Coronary artery (tissue), 2 donors: ENCODE results near the gene CARHSP1.

ENCODE experiments used
- DNase-seq: peaks from one replicate; pipeline ENCODE4 v3.0.0-alpha.2; 2017; ENCODE audit warnings: low spot score
- H3K27ac ChIP-seq, 2 donors: fragments of 200-600 bp; sonication (generic); one replicate each; pipeline ENCODE4 v1.5.1; 2016 to 2019
- H3K4me3 ChIP-seq: fragments of 200-600 bp; sonication (generic); 2 replicates; pipeline ENCODE4 v1.5.1; 2016; ENCODE audit warnings: mild to moderate bottlenecking, moderate library complexity
- TF ChIP-seq, protein P1 (sequence below): fragments of 200-600 bp; sonication (generic); IDR thresholded peaks from one replicate; pipeline ENCODE4 v1.5.1; 2019; ENCODE audit warnings: antibody characterized with exemption

The CARHSP1 gene

DNA sequence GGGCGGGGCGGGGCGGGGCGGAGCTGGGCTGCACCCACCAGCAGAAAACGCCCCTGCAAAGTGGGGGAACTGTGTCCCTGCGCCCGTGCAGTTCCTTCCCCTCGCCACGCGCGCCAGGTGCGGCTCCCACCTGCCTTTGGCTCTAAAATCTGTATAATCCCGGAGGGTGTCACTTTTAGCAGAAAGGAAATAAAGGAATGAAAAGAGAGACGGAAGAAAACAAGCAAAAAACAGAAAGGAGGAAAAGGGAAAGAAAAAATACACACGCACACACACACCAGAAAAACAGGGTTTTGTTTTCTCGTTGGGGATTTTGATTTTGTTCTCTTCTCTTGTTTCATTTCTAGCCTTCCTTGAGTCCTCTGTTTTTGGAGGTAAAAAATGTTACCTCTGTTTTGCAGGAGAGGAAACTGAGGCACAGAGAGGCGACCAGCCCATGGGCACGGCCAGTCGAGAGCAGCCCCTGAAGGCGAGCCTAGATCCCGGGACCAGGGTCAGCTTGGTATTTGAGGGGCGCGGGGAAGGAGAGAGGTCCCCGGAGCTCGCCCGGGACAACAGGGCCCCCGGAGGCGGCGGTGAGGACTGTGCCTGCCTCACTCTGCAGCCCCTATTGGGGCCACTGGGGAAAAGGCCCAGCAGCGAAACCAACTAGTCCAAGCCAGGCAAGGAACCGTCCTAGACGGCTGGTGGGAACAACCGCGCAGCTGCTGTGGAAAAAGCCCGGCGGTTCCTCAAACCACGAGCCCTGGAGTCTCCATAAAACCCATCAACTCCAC is 594 bp upstream of the CARHSP1 start:
- no peak for DNase-seq
- Histone ChIP-seq H3K27ac (peak overlapping the region; percentile 68 to 92), H3K4me3 (peak overlapping the region; percentile 81)
- TF ChIP-seq, protein P1, sequence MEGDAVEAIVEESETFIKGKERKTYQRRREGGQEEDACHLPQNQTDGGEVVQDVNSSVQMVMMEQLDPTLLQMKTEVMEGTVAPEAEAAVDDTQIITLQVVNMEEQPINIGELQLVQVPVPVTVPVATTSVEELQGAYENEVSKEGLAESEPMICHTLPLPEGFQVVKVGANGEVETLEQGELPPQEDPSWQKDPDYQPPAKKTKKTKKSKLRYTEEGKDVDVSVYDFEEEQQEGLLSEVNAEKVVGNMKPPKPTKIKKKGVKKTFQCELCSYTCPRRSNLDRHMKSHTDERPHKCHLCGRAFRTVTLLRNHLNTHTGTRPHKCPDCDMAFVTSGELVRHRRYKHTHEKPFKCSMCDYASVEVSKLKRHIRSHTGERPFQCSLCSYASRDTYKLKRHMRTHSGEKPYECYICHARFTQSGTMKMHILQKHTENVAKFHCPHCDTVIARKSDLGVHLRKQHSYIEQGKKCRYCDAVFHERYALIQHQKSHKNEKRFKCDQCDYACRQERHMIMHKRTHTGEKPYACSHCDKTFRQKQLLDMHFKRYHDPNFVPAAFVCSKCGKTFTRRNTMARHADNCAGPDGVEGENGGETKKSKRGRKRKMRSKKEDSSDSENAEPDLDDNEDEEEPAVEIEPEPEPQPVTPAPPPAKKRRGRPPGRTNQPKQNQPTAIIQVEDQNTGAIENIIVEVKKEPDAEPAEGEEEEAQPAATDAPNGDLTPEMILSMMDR: no peak

DNA sequence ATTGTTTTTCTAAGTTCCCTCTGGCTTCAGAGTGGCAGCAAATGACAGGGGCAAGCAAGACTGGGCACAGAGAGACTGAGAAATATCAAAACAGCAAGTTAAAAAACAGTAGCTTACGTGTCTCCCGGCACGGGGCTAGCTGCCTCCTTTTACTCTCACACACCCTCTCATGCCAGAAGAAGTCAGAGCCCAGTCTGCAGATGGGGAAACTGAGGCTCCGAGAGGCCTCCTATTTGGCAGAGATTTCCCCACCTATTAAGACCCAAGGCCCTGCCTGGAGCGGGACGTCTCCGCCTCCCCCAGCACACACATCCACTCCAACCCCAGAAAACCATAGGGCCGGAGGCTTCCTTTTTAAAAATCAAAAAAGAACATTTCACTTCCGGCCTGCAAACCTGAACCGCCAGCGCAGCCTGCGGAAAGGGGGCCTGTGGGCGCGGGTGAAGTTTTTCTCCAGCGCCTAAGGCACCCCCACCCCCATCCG is 832 bp downstream of the CARHSP1 start:
- Histone ChIP-seq H3K4me3 (peak overlapping the region; percentile 81), H3K27ac (peak overlapping the region; percentile 68 to 92)
- TF ChIP-seq, protein P1: no peak
- no peak for DNase-seq

DNA sequence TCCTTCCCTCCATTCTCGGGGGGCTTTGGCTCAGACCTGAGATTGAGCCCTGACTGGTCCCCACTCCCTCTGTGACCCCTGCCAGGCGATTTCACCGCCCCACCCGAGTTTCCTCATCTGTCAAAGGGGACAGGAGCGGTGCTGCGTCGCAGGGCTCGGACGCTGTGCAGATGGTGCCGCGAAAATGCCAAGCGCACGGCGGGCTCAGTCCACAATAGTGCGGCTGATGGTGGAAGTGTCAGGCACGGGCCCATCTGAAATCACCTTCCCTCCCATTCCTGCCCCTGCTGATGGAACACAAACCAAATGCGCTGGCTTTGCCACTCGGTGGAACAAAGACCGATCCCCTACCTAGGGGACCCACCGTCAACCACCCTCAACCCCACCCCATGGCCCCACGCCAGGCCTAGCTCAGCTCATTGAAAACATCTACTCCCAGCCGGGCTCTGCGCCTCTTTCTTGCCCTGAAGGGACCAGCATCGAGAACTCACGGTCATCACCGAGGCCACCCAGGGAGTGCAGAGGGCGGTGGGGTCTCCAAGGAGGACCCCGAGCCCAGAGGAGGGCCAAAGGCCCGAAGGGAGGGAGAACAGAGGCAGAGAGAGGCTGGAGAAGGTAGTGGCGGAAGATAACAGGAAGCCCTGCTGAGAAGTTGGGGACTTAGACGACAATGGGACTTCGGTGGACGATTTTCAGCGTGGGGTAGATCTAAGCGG is 1.4 kb downstream of the CARHSP1 start:
- TF ChIP-seq, protein P1: no peak
- peak overlapping the region; percentile 81 for H3K4me3 ChIP-seq
- no peak for DNase-seq
- H3K27ac ChIP-seq: peak overlapping the region; percentile 68 to 92

DNA sequence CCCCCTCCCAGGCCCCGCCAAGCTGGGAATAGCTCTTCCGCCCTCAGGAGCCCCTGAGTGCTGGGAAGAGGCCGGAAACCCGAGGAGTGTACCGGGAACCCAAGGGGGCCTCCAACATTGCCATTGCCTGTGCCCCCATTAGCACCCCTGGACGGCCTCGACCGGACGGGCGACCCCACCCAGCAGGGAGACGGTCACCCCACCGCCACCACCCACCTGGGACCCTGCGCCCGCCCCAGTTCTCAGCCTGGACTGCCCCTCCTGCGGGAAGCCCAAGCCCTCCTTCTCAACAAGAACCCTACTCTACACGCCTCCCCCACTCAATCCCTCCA is 2.0 kb downstream of the CARHSP1 start:
- Histone ChIP-seq H3K27ac (peak overlapping the region; percentile 68 to 92), H3K4me3 (peak overlapping the region; percentile 81)
- TF ChIP-seq, protein P1: no peak
- DNase-seq: no peak

DNA sequence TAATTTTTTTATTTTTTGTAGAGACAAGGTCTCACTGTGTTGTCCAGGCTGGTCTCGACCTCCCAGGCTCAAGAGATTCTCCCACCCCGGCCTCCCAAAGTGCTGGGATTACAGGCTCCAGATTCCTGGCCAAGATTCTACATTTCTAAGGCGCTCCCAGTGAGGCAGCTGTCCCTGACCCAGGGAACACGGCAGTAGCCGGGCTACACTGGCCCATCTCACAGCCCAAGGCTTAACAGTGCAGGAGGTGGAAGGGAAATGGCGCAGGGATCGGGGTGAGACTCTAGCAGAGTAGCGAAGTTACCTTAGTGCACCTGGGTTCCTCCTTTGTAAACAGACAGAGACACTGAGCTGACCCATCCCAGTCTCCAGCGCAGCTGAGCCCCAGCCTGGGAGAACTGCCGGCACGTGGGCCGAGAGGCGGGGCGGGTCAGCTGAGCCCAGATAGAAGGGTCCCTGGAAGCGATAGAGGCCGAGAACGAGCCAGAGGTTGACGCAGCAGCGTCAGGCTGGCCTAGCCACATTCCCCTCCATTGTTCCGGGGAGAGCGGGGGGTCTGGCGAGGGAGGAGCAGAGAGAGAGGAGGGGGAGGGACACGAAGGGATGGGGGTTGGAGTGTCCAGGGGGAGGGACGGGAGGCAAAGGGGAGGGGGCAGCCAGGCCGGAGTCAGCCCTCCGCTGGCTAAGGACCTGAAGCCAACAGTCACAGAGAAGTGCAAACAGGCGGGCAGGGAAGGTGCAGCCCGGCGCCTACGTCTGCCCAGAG is 2.5 kb downstream of the CARHSP1 start:
- TF ChIP-seq, protein P1: no peak
- no peak for DNase-seq
- Histone ChIP-seq H3K27ac (peak overlapping the region; percentile 68 to 92), H3K4me3 (peak overlapping the region; percentile 81)

DNA sequence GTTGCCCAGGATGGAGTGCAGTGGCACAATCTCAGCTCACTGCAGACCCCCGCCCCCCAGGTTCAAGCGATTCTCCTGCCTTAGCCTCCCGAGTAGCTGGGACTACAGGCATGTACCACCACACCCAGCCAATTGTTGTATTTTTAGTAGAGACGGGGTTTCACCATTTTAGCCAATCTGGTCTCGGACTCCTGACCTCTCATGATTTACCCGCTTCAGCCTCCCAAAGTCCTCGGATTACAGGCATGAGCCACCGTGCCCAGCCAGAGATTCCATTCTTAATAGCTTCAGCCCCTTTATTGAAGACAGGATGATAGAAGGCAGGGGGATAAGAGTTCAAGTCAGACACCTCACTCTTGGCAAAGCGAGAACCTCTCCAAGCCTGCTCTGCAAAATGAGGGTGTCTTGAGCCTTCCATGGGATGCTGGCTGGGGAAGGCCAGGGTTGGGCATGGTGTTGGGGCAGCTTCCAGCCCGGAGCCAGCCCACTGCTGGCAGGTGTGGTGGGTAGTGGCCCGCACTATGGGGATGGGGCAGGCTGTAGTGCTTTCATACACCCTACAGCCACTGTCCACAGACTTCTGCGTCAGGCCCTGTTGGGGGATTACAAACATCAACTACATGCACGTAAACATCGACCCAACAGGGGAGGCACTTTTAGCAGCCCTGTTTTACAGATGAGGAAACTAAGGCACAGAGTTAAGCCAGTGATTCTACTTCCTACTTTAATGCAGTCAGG is 3.5 kb downstream of the CARHSP1 start:
- DNase-seq: no peak
- TF ChIP-seq, protein P1: no peak
- peak overlapping the region; percentile 51 for H3K4me3 ChIP-seq
- peak overlapping the region; percentile 27 to 75 for H3K27ac ChIP-seq
